ENCODE results near the gene CACNB4. TPM values are rescaled to one million over a fixed set of nuclear protein-coding genes. Genes with fewer than 3 reads are reported as not detected.

The CACNB4 gene
- total RNA-seq, 1 donor = 4.8 TPM

DNA sequence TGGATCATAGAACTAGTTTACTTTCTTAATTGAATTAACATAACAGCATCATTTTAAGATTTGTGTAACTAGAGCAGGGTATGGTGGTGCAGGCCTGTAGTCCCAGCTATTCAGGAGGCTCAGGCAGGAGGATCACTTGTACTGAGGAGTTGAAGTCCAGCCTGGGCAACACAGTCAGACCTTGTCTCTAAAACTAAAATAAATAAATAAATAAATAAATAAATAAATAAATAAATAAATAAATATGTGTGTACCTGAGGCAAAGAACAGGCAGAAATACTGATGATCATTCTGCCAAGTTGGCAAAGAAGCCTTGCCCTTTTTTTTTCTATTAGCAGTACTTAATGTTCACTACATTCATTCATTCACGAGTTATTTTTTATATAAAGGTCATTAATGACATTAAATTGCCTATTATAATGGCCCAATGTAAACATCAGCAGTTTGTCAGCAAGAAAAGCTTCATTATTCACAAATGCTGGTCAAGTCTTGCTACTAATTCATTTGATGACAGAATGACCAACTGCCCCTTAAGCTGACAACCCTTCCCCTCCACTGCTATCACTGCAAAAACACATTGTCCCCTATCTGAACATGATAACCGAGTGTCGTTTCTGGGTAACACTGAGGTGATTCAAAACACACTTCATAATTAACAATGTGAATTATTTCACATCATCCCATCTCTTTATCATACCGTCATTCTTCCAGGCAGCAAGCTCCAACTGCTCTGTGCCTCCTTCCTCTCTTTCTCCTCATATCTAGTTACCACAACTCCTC, 309.6 kb downstream of the CACNB4 start:
- TF ChIP-seq, protein P1, sequence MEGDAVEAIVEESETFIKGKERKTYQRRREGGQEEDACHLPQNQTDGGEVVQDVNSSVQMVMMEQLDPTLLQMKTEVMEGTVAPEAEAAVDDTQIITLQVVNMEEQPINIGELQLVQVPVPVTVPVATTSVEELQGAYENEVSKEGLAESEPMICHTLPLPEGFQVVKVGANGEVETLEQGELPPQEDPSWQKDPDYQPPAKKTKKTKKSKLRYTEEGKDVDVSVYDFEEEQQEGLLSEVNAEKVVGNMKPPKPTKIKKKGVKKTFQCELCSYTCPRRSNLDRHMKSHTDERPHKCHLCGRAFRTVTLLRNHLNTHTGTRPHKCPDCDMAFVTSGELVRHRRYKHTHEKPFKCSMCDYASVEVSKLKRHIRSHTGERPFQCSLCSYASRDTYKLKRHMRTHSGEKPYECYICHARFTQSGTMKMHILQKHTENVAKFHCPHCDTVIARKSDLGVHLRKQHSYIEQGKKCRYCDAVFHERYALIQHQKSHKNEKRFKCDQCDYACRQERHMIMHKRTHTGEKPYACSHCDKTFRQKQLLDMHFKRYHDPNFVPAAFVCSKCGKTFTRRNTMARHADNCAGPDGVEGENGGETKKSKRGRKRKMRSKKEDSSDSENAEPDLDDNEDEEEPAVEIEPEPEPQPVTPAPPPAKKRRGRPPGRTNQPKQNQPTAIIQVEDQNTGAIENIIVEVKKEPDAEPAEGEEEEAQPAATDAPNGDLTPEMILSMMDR (IDR thresholded peaks at IDR 0.05; ENCODE audit: insufficient read depth, low read length) = no peak

DNA sequence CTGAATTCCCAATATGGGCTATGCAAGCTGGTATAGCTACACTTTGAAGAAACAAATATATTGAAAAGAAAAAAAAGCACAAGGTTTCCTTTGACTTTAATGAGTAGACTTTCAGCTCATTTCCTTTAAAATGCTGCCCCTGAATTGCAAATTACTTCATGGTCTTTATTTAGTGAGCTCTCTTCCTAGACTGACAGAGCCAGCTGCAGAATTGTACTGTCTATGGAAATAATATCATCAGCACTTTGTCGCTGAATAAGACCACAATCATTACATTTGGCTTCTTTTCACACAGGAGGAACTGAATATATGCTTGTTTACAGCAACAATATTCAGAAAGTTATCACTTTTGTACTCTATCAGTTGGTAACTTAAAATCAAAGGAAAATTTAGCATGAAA, 312.4 kb downstream of the CACNB4 start:
- no peak overlapping the region for H3K4me3 ChIP-seq (ENCODE audit: low read depth, low read length)
- DNase-seq (ENCODE audit: low read depth) = no peak
- TF ChIP-seq, protein P1 (IDR thresholded peaks at IDR 0.05; ENCODE audit: insufficient read depth, low read length) = no peak

More for the DNA sequence above, 309.6 kb downstream of the CACNB4 start:
- no peak for DNase-seq (ENCODE audit: low read depth)
- H3K4me3 ChIP-seq (ENCODE audit: low read depth, low read length) = no peak overlapping the region

DNA sequence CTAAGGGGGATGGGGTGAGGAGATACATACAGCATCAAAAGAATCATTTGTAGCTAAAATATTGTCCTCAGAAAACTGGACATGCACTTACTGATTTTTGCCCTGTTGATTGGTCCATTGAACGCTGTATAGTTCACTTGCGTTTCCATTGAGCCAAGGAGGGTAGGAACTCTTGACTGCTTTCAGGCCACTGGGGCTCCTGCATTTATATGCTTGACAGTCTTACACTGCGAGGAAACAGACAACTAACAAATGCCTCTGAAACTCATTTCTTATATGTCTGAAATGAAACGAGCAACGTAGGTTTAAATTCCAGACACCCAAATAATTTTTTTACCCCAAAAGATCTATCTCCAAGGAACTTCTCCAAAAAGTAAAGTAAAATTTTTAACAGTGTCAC, 312.8 kb downstream of the CACNB4 start:
- DNase-seq (ENCODE audit: low read depth) = no peak
- TF ChIP-seq, protein P1 (IDR thresholded peaks at IDR 0.05; ENCODE audit: insufficient read depth, low read length) = no peak

DNA sequence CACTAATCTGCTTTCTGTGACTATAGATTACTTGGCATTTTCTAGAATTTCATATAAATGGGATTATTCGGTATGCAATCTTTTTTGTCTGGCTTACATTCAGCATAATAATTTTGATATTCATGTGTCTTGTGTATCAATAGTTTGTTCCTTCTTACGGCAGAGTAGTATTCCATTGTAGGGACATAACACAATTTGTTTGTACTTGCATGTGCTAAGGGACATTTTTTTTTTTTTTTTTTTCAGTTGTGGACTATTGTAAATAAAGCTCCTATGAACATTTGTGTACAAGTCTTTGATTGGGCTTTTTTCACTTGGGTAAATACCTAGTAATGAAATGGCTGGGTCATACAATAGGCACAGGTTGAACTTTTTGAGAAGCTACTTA, 315.7 kb downstream of the CACNB4 start:
- no peak overlapping the region for H3K4me3 ChIP-seq (ENCODE audit: low read depth, low read length)
- no peak for DNase-seq (ENCODE audit: low read depth)
- TF ChIP-seq, protein P1 (IDR thresholded peaks at IDR 0.05; ENCODE audit: insufficient read depth, low read length) = no peak

More for the DNA sequence above, 312.8 kb downstream of the CACNB4 start:
- H3K4me3 ChIP-seq (ENCODE audit: low read depth, low read length) = no peak overlapping the region

Small RNA genes within 50 kb of the gene (small RNA-seq; reads per million reads assigned to genes)
- gene RPL30P2 = not detected

Other genes starting within 250 kb of the CACNB4 start
- gene STAM2, start 76.7 kb upstream of the CACNB4 start, total RNA-seq (ENCODE audit: low replicate concordance) = 62.0 and 67.7 TPM in 2 replicates
- gene FMNL2, start 236.1 kb upstream of the CACNB4 start, total RNA-seq (ENCODE audit: low replicate concordance) = 23.6 and 28.0 TPM in 2 replicates

All from fibroblast of the aortic adventitia (primary cell).